Ovary (tissue), 9 donors: ENCODE data around the gene DQX1. TPM values are rescaled to one million over a fixed set of nuclear protein-coding genes. Genes with fewer than 3 reads are reported as not detected.
A peak's percentile ranks its signal among the peaks of the same experiment; 100 is the strongest.

Experiments
- DNase-seq, 5 donors: peaks; one replicate each; pipeline ENCODE4 v3.0.0-alpha.2; 2019 to 2020
- H3K27ac ChIP-seq, 2 donors: fragments of 200-600 bp; one replicate each; pipeline versions ENCODE4 v1.5.1 to v1.8.0; 2019 to 2022
- H3K27me3 ChIP-seq: fragments of 200-600 bp; one replicate; pipeline ENCODE4 v1.8.0; 2022
- H3K36me3 ChIP-seq: fragments of 200-600 bp; sonication (generic); one replicate; pipeline ENCODE4 v1.5.1; 2019
- H3K4me1 ChIP-seq: one replicate; pipeline ENCODE4 v1.8.1; 2013; ENCODE audit warnings: mild to moderate bottlenecking, moderate library complexity; ENCODE audit not compliant: insufficient read depth
- H3K4me3 ChIP-seq: fragments of 200-600 bp; sonication (generic); one replicate; pipeline ENCODE4 v1.5.1; 2017
- H3K9me3 ChIP-seq, 2 donors: fragments of 200-600 bp in 1 of 2; sonication (generic) in 1 of 2; one replicate each; pipeline versions ENCODE4 v1.5.1 to v1.8.1; 2013 to 2019; ENCODE audit warnings: mild to moderate bottlenecking in 1 of 2, moderate library complexity in 1 of 2
- EP300 ChIP-seq: sonication (generic); formaldehyde crosslinking; IDR thresholded peaks from one replicate; pipeline ENCODE4 v1.6.1; 2017; ENCODE audit warnings: antibody characterized with exemption
- POLR2A ChIP-seq: fragments of 450-650 bp; IDR thresholded peaks from one replicate; pipeline ENCODE4 v1.6.1; 2017; ENCODE audit warnings: antibody characterized with exemption, mild to moderate bottlenecking, moderate library complexity
- WGBS, 3 donors: extraction: QIAGEN DNeasy Blood & Tissue Kit in 1 of 3; methylation state at CpG; one replicate each; pipeline versions ENCODE4 v1.1.5 to v1.1.7; 2013 to 2017; 5-methylcytosine and 5-hydroxymethylcytosine counted together
- intact Hi-C, 4 donors: fragments of 100-400 bp; cut with DNase I; formaldehyde crosslinking; loops; one replicate each; pipeline versions ENCODE4 v1.11.0 to v1.15.1; 2022 to 2023
- polyA plus RNA-seq, 2 donors: library from polyadenylated mRNA; stranded (reverse); fragments of 200-250 nt in 1 of 2; fragments of 350-450 nt in 1 of 2; fragmentation: Illumina TruSeq in 1 of 2; extraction: RNeasy Lipid Tissue Mini Kit (QIAGEN cat#74804) in 1 of 2; gene quantifications; one replicate each; pipeline ENCODE4 v1.2.3, GENCODE V29; 2013 to 2014
- total RNA-seq, 7 donors: library from RNA; depleted of rRNA in 2 of 7; stranded (reverse); fragments of >200 nt in 2 of 7; fragmentation: NEBNext Ultra II Directional in 3 of 7; extraction: Animal tissue kit (Norgen Biotek cat#: 25700) in 3 of 7; gene quantifications; one replicate each; pipeline versions ENCODE4 v1.1.0 to v1.2.4, GENCODE V29; 2016 to 2023
- TF ChIP-seq, protein P1 (sequence below), 3 donors: fragments of 450-650 bp in 2 of 3; fragments of 200-600 bp in 1 of 3; IDR thresholded peaks; one replicate each; pipeline versions ENCODE4 v1.5.1 to v1.8.0; 2016 to 2022; ENCODE audit warnings: antibody characterized with exemption in 3 of 3, mild to moderate bottlenecking in 1 of 3
- donor health status: DM: no; HTN: no; CAD: no; lungs with moderate emphysema.
- donor health status: DM: no; HTN: no; CAD: no.
- donor health status: Bipolar disorder and iron deficiency.
- donor health status: DM: yes; HTN: yes; CAD: no.
- donor health status: DM: no; HTN: no; CAD: no.
- donor health status: DM: yes; HTN: yes; CAD: no.

Gene DQX1
- total and polyA plus RNA-seq, 9 donors, result 0.06 to 1.1 (median 0.22) TPM; not detected in 5

GRCh38 chr2:74502147-74502719 is 23.8 kb downstream of the DQX1 start:
- H3K36me3 ChIP-seq, result no peaks in the 10 kb centered on the region
- intact Hi-C loops, result loop anchor here in 1 of 4 donors (10.0 kb wide), 1 partner anchor 83 kb away; no protein-coding TSS in a partner anchor
- no peak overlapping the region for H3K27ac ChIP-seq
- no peak for DNase-seq
- no peak for TF ChIP-seq POLR2A
- TF ChIP-seq, protein P1, sequence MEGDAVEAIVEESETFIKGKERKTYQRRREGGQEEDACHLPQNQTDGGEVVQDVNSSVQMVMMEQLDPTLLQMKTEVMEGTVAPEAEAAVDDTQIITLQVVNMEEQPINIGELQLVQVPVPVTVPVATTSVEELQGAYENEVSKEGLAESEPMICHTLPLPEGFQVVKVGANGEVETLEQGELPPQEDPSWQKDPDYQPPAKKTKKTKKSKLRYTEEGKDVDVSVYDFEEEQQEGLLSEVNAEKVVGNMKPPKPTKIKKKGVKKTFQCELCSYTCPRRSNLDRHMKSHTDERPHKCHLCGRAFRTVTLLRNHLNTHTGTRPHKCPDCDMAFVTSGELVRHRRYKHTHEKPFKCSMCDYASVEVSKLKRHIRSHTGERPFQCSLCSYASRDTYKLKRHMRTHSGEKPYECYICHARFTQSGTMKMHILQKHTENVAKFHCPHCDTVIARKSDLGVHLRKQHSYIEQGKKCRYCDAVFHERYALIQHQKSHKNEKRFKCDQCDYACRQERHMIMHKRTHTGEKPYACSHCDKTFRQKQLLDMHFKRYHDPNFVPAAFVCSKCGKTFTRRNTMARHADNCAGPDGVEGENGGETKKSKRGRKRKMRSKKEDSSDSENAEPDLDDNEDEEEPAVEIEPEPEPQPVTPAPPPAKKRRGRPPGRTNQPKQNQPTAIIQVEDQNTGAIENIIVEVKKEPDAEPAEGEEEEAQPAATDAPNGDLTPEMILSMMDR (IDR thresholded peaks at IDR 0.05), result no peak
- TF ChIP-seq EP300, result no peak
- WGBS, 3 donors, result 18 to 24% (median 23%) methylated on average over 32 of the region's 32 CpGs
- H3K27me3 ChIP-seq, result no peaks in the 10 kb centered on the region
- peaks cover 6% of the 10 kb centered on the region for H3K4me1 ChIP-seq
- peak overlapping the region; percentile 34 for H3K4me3 ChIP-seq
- no peaks in the 10 kb centered on the region for H3K9me3 ChIP-seq

- intact Hi-C loops, result loop anchor here in 1 of 4 donors (10.0 kb wide), 1 partner anchor 83 kb away; no protein-coding TSS in a partner anchor
- no peak for DNase-seq
- WGBS, 3 donors, result 76 to 79% (median 78%) methylated on average over 18 of the region's 18 CpGs
- Histone ChIP-seq H3K4me3 (no peak overlapping the region), H3K9me3 (no peaks in the 10 kb centered on the region), H3K27ac (no peak overlapping the region), H3K27me3 (no peaks in the 10 kb centered on the region), H3K36me3 (no peaks in the 10 kb centered on the region), H3K4me1 (peaks cover 2% of the 10 kb centered on the region)
- TF ChIP-seq, protein P1 (IDR thresholded peaks at IDR 0.05), result no peak
- no peak for TF ChIP-seq POLR2A
- TF ChIP-seq EP300, result no peak
Measured at GRCh38 chr2:74501335-74502071, 24.5 kb downstream of the DQX1 start.

DNA sequence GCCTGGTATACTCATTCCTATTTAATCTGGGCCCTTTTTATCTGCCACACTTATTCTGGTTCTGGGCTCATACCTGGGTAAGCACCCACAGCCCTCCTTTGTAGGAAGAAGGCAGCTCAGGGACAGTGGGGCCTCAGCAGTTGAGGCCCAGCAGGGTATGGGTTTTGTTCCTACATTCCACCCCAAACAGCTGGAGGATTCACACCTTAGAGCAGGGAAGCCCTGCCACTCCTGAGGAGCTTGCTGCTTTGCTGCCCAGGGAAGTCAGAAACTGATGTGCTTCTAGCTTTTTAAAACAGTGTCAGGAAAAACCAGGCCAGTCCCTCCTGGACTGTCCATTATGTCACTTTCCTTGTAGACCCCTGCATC is 25.5 kb downstream of the DQX1 start:
- no peaks in the 10 kb centered on the region for H3K27me3 ChIP-seq
- intact Hi-C loops, result loop anchor here in 1 of 4 donors (10.0 kb wide), 1 partner anchor 84 kb away; no protein-coding TSS in a partner anchor
- peaks cover 2% of the 10 kb centered on the region for H3K4me1 ChIP-seq

DNA sequence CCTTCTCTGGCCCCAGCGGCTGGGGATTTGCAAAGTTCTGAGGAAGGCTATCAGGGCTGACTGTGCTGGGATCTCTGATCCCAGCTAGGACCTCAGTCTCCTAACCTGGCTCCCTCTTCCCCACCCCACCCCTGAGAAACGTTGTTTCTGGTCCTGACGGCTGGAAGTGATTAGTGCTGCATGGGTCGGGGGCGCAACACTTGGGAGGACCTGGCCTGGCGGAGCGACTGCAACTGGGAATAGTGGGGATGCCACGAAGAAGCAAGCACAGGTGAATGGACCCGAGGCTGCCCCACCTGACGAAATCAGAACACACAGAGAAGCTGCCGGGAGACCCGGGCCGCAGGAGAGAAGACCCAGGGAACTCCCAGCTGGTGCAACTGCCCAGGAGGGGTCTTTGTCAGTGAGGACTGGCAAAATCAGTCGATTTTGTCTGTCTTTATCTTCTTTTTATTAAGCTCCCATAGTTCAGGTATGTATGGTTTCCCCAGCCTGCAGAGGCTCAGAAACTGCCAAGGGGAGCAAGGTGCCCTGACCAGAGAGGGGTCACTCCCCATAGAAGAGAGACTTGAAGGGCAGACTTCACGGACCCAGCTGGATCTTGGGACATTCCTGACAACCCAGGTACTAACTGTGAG is 26.0 kb downstream of the DQX1 start:
- Histone ChIP-seq H3K27ac (no peak overlapping the region), H3K36me3 (no peaks in the 10 kb centered on the region), H3K4me3 (no peak overlapping the region), H3K27me3 (no peaks in the 10 kb centered on the region), H3K4me1 (peaks cover 2% of the 10 kb centered on the region), H3K9me3 (no peaks in the 10 kb centered on the region)
- no peak for TF ChIP-seq POLR2A
- TF ChIP-seq, protein P1 (IDR thresholded peaks at IDR 0.05), result no peak
- WGBS, 3 donors, result 43 to 54% (median 46%) methylated on average over 15 of the region's 15 CpGs
- intact Hi-C loops, result loop anchor here in 1 of 4 donors (10.0 kb wide), 1 partner anchor 85 kb away; no protein-coding TSS in a partner anchor
- no peak for DNase-seq

More for the DNA sequence above, 25.5 kb downstream of the DQX1 start:
- no peaks in the 10 kb centered on the region for H3K9me3 ChIP-seq
- no peaks in the 10 kb centered on the region for H3K36me3 ChIP-seq
- DNase-seq, result no peak
- TF ChIP-seq POLR2A (no peak), EP300 (no peak)
- TF ChIP-seq, protein P1 (IDR thresholded peaks at IDR 0.05), result no peak
- H3K27ac ChIP-seq, result no peak overlapping the region
- no peak overlapping the region for H3K4me3 ChIP-seq
